Stomach (tissue), 4 donors: Measurements from ENCODE around the gene UBLCP1.

ENCODE experiments used
- CTCF ChIP-seq, 7 experiments: fragments of 450-650 bp in 4 of 7; fragments of 200-600 bp in 3 of 7; sonication (generic) in 3 of 7; IDR thresholded peaks; one replicate each; pipeline ENCODE4 v1.5.1; 2016 to 2019; ENCODE audit warnings: antibody characterized with exemption in 7 of 7, control low read depth in 2 of 7, mild to moderate bottlenecking in 1 of 7
- EP300 ChIP-seq: sonication (generic); formaldehyde crosslinking; IDR thresholded peaks from one replicate; pipeline ENCODE4 v1.6.1; 2017; ENCODE audit warnings: antibody characterized with exemption
- POLR2A ChIP-seq, 4 donors: fragments of 450-650 bp; IDR thresholded peaks; one replicate each; pipeline ENCODE4 v1.6.1; 2016; ENCODE audit warnings: antibody characterized with exemption in 4 of 4, control low read depth in 2 of 4, mild to moderate bottlenecking in 1 of 4, moderate library complexity in 1 of 4
- POLR2AphosphoS5 ChIP-seq, 3 donors: sonication (generic); formaldehyde crosslinking; IDR thresholded peaks; one replicate each; pipeline ENCODE4 v1.6.1; 2016; ENCODE audit warnings: antibody characterized with exemption in 3 of 3

- TF ChIP-seq CTCF (IDR thresholded peaks at IDR 0.05) = no peak
- TF ChIP-seq POLR2A (IDR thresholded peaks at IDR 0.05) = no peak
- no peak for TF ChIP-seq EP300
- no peak for TF ChIP-seq POLR2AphosphoS5 (IDR thresholded peaks at IDR 0.05)
Observed at GRCh38 chr5:159294921-159295320, 31.8 kb downstream of the UBLCP1 start.
